Measurements from ENCODE around the gene GPC6. TPM values are rescaled to one million over a fixed set of nuclear protein-coding genes. Genes with fewer than 3 reads are reported as not detected.

Gene GPC6
- polyA plus RNA-seq, 1 donor (not counting 4 experiments of a cell fraction or from before 2014, with no cell fraction given), result 0.42 TPM

GRCh38 chr13:94313926-94314325 lies 1087.3 kb downstream of the GPC6 start:
- no peak overlapping the region for H3K27ac ChIP-seq (ENCODE audit: control insufficient read depth, insufficient read depth, low read length)
- no peaks in the 10 kb centered on the region for H3K9me3 ChIP-seq (ENCODE audit: control insufficient read depth, low read depth, low read length)
- no peak overlapping the region for H2AFZ ChIP-seq (ENCODE audit: control insufficient read depth, low read length)
- DNase-seq (ENCODE audit: low read depth, low spot score) (no peak), FAIRE-seq (no peak)
- dilution Hi-C loops (cut with MboI; ENCODE audit: extremely low pct_ligation_motif_present, low sequenced_read_pairs), result no loop called here
- no peak overlapping the region for H3K4me3 ChIP-seq (ENCODE audit: control insufficient read depth in 2 of 3, extremely low read depth in 1 of 3, insufficient read depth in 2 of 3, low read depth in 1 of 3, low read length in 3 of 3)
- no peaks in the 10 kb centered on the region for H3K36me3 ChIP-seq (ENCODE audit: control insufficient read depth in 2 of 2, extremely low read depth in 1 of 2, insufficient read depth in 2 of 2, low read length in 2 of 2)
- no peaks in the 10 kb centered on the region for H3K79me2 ChIP-seq (ENCODE audit: control insufficient read depth, insufficient read depth, low read length)
- H3K9ac ChIP-seq (ENCODE audit: control insufficient read depth, extremely low read depth, insufficient read depth, low read length), result no peak overlapping the region
- no peak overlapping the region for H3K4me2 ChIP-seq (ENCODE audit: control insufficient read depth, extremely low read depth, insufficient read depth, low read depth, low read length)
- no peaks in the 10 kb centered on the region for H4K20me1 ChIP-seq (ENCODE audit: control insufficient read depth, extremely low read depth, insufficient read depth, low read length)
- peaks cover 12% of the 10 kb centered on the region for H3K4me1 ChIP-seq (ENCODE audit: control insufficient read depth, extremely low read depth, insufficient read depth, low read length)
- no peak for TF ChIP-seq EZH2 (IDR thresholded peaks at IDR 0.05; ENCODE audit: low read length)
- TF ChIP-seq CTCF (optimal IDR thresholded peaks at IDR 0.05 in 1 of 3, IDR thresholded peaks at IDR 0.05 in 1 of 3, conservative IDR thresholded peaks at IDR 0.05 in 1 of 3; ENCODE audit: extremely low read depth in 1 of 3, insufficient read depth in 2 of 3, low read length in 3 of 3), result no peak
- H3K27me3 ChIP-seq (ENCODE audit: control insufficient read depth, extremely low read depth, insufficient read depth, low read length), result no peaks in the 10 kb centered on the region
- H3K9me1 ChIP-seq (ENCODE audit: control insufficient read depth, extremely low read depth, insufficient read depth, low read length), result no peaks in the 10 kb centered on the region

- DNase-seq (ENCODE audit: low read depth, low spot score) (no peak), FAIRE-seq (no peak)
- dilution Hi-C loops (cut with MboI; ENCODE audit: extremely low pct_ligation_motif_present, low sequenced_read_pairs), result no loop called here
- Histone ChIP-seq H3K4me3 (ENCODE audit: control insufficient read depth in 2 of 3, extremely low read depth in 1 of 3, insufficient read depth in 2 of 3, low read depth in 1 of 3, low read length in 3 of 3) (no peak overlapping the region), H2AFZ (ENCODE audit: control insufficient read depth, low read length) (no peak overlapping the region), H3K9ac (ENCODE audit: control insufficient read depth, extremely low read depth, insufficient read depth, low read length) (no peak overlapping the region), H3K27me3 (ENCODE audit: control insufficient read depth, extremely low read depth, insufficient read depth, low read length) (no peaks in the 10 kb centered on the region), H3K79me2 (ENCODE audit: control insufficient read depth, insufficient read depth, low read length) (no peaks in the 10 kb centered on the region), H4K20me1 (ENCODE audit: control insufficient read depth, extremely low read depth, insufficient read depth, low read length) (no peaks in the 10 kb centered on the region), H3K9me1 (ENCODE audit: control insufficient read depth, extremely low read depth, insufficient read depth, low read length) (no peaks in the 10 kb centered on the region), H3K4me2 (ENCODE audit: control insufficient read depth, extremely low read depth, insufficient read depth, low read depth, low read length) (no peak overlapping the region), H3K4me1 (ENCODE audit: control insufficient read depth, extremely low read depth, insufficient read depth, low read length) (peaks cover 7% of the 10 kb centered on the region), H3K36me3 (ENCODE audit: control insufficient read depth in 2 of 2, extremely low read depth in 1 of 2, insufficient read depth in 2 of 2, low read length in 2 of 2) (no peaks in the 10 kb centered on the region), H3K27ac (ENCODE audit: control insufficient read depth, insufficient read depth, low read length) (no peak overlapping the region), H3K9me3 (ENCODE audit: control insufficient read depth, low read depth, low read length) (no peaks in the 10 kb centered on the region)
- TF ChIP-seq EZH2 (IDR thresholded peaks at IDR 0.05; ENCODE audit: low read length) (no peak), CTCF (optimal IDR thresholded peaks at IDR 0.05 in 1 of 3, IDR thresholded peaks at IDR 0.05 in 1 of 3, conservative IDR thresholded peaks at IDR 0.05 in 1 of 3; ENCODE audit: extremely low read depth in 1 of 3, insufficient read depth in 2 of 3, low read length in 3 of 3) (no peak)
These were observed 1088.6 kb downstream of the GPC6 start for GRCh38 chr13:94315188-94315587.

All from keratinocyte (primary cell).